Dendritic cell treated with granulocyte-macrophage colony-stimulating factor and Interleukin-4, amounts not matched to agents 40 ng/mL and 50 ng/mL, for 4 days (primary cell): ENCODE results near the gene HMGN4.
"Not testable (repeated sequence)": the region's sequence is repeated elsewhere in the genome, so short reads cannot be mapped to it uniquely, and the experiment has no call there.

Source experiments
- H3K27ac Mint-ChIP-seq: one replicate; pipeline ENCODE4 v1.8.0; 2022; ENCODE audit warnings: mild to moderate bottlenecking, mixed read lengths
- H3K27me3 Mint-ChIP-seq: one replicate; pipeline ENCODE4 v1.8.0; 2022; ENCODE audit warnings: mild to moderate bottlenecking, mixed read lengths
- H3K36me3 Mint-ChIP-seq: one replicate; pipeline ENCODE4 v1.8.0; 2022; ENCODE audit warnings: low read depth, mixed read lengths
- H3K4me1 Mint-ChIP-seq: one replicate; pipeline ENCODE4 v1.8.0; 2022; ENCODE audit warnings: low read depth, mixed read lengths
- H3K4me3 Mint-ChIP-seq: one replicate; pipeline ENCODE4 v1.8.0; 2022; ENCODE audit warnings: mild to moderate bottlenecking, moderate library complexity, mixed read lengths
- H3K9me3 Mint-ChIP-seq: one replicate; pipeline ENCODE4 v1.8.0; 2022; ENCODE audit warnings: mixed read lengths
- intact Hi-C: fragments of 100-400 bp; cut with micrococcal nuclease; formaldehyde crosslinking; loops from one replicate; pipeline ENCODE4 v1.15.0; 2022

The HMGN4 gene

GRCh38 chr6:26532699-26533531 lies 5.3 kb upstream of the HMGN4 start:
- peaks cover 43% of the 10 kb centered on the region for H3K4me1 Mint-ChIP-seq
- intact Hi-C loops, result loop anchor here (1.0 kb wide), 1 partner anchor 39 kb away; no protein-coding TSS in a partner anchor
- H3K36me3 Mint-ChIP-seq, result peaks cover 15% of the 10 kb centered on the region
- no peaks in the 10 kb centered on the region for H3K9me3 Mint-ChIP-seq
- H3K27ac Mint-ChIP-seq, result peak overlapping the region; percentile 85
- H3K4me3 Mint-ChIP-seq, result peak overlapping the region; percentile 96
- no peaks in the 10 kb centered on the region for H3K27me3 Mint-ChIP-seq

GRCh38 chr6:26533532-26533931 lies 4.6 kb upstream of the HMGN4 start:
- no peaks in the 10 kb centered on the region for H3K9me3 Mint-ChIP-seq
- peak overlapping the region; percentile 96 for H3K4me3 Mint-ChIP-seq
- H3K27ac Mint-ChIP-seq, result peak overlapping the region; percentile 85
- H3K36me3 Mint-ChIP-seq, result peaks cover 22% of the 10 kb centered on the region
- intact Hi-C loops, result loop anchor here (1.0 kb wide), 1 partner anchor 39 kb away; no protein-coding TSS in a partner anchor
- H3K27me3 Mint-ChIP-seq, result no peaks in the 10 kb centered on the region
- H3K4me1 Mint-ChIP-seq, result peaks cover 45% of the 10 kb centered on the region

GRCh38 chr6:26534681-26535465 lies 3.3 kb upstream of the HMGN4 start:
- H3K27ac Mint-ChIP-seq, result no peak overlapping the region
- H3K27me3 Mint-ChIP-seq, result no peaks in the 10 kb centered on the region
- intact Hi-C loops, result loop anchor here (5.0 kb wide), 1 partner anchor 58 kb away; no protein-coding TSS in a partner anchor
- peaks cover 24% of the 10 kb centered on the region for H3K36me3 Mint-ChIP-seq
- H3K4me1 Mint-ChIP-seq, result peaks cover 56% of the 10 kb centered on the region
- no peak overlapping the region for H3K4me3 Mint-ChIP-seq
- no peaks in the 10 kb centered on the region for H3K9me3 Mint-ChIP-seq

GRCh38 chr6:26536571-26537159 lies 1.5 kb upstream of the HMGN4 start:
- intact Hi-C loops, result loop anchor here (2.0 to 5.0 kb wide), 2 partner anchors 16 to 59 kb away; no protein-coding TSS in a partner anchor
- Mint-ChIP-seq H3K4me1 (peaks cover 61% of the 10 kb centered on the region), H3K9me3 (no peaks in the 10 kb centered on the region), H3K27me3 (no peaks in the 10 kb centered on the region), H3K36me3 (peaks cover 37% of the 10 kb centered on the region), H3K27ac (peak overlapping the region; percentile 94), H3K4me3 (peak overlapping the region; percentile 84)

GRCh38 chr6:26537160-26537845 lies 863 bp upstream of the HMGN4 start:
- H3K4me1 Mint-ChIP-seq, result peaks cover 56% of the 10 kb centered on the region
- H3K9me3 Mint-ChIP-seq, result no peaks in the 10 kb centered on the region
- peaks cover 37% of the 10 kb centered on the region for H3K36me3 Mint-ChIP-seq
- H3K27ac Mint-ChIP-seq, result peak overlapping the region; percentile 94
- peak overlapping the region; percentile 84 for H3K4me3 Mint-ChIP-seq
- H3K27me3 Mint-ChIP-seq, result no peaks in the 10 kb centered on the region
- intact Hi-C loops, result loop anchor here (2.0 to 5.0 kb wide), 2 partner anchors 17 to 60 kb away; no protein-coding TSS in a partner anchor

- Mint-ChIP-seq H3K36me3 (peaks cover 42% of the 10 kb centered on the region), H3K4me3 (peak overlapping the region; percentile 84)
- intact Hi-C loops, result loop anchor here (5.0 kb wide), 1 partner anchor 61 kb away; no protein-coding TSS in a partner anchor
These were observed 371 bp downstream of the HMGN4 start for GRCh38 chr6:26538572-26538902.

GRCh38 chr6:26539071-26539615 lies 977 bp downstream of the HMGN4 start:
- intact Hi-C loops, result loop anchor here (5.0 kb wide), 1 partner anchor 62 kb away; no protein-coding TSS in a partner anchor
- H3K27me3 Mint-ChIP-seq, result no peaks in the 10 kb centered on the region
- peaks cover 47% of the 10 kb centered on the region for H3K36me3 Mint-ChIP-seq
- H3K4me1 Mint-ChIP-seq, result peaks cover 44% of the 10 kb centered on the region
- peak overlapping the region; percentile 84 for H3K4me3 Mint-ChIP-seq
- H3K27ac Mint-ChIP-seq, result peak overlapping the region; percentile 94
- H3K9me3 Mint-ChIP-seq, result no peaks in the 10 kb centered on the region

More at GRCh38 chr6:26538572-26538902, 371 bp downstream of the HMGN4 start:
- H3K9me3 Mint-ChIP-seq, result no peaks in the 10 kb centered on the region
- H3K27ac Mint-ChIP-seq, result peak overlapping the region; percentile 94
- H3K27me3 Mint-ChIP-seq, result no peaks in the 10 kb centered on the region
- H3K4me1 Mint-ChIP-seq, result peaks cover 48% of the 10 kb centered on the region

GRCh38 chr6:26541579-26541978 lies 3.4 kb downstream of the HMGN4 start:
- no peak overlapping the region for H3K4me3 Mint-ChIP-seq
- intact Hi-C loops, result no loop called here
- peaks cover 58% of the 10 kb centered on the region for H3K4me1 Mint-ChIP-seq
- H3K36me3 Mint-ChIP-seq, result peaks cover 67% of the 10 kb centered on the region
- no peak overlapping the region for H3K27ac Mint-ChIP-seq
- H3K9me3 Mint-ChIP-seq, result no peaks in the 10 kb centered on the region
- no peaks in the 10 kb centered on the region for H3K27me3 Mint-ChIP-seq

- H3K27me3 Mint-ChIP-seq, result no peaks in the 10 kb centered on the region
- no peak overlapping the region for H3K27ac Mint-ChIP-seq
- H3K4me3 Mint-ChIP-seq, result no peak overlapping the region
- intact Hi-C loops, result no loop called here
- peaks cover 46% of the 10 kb centered on the region for H3K4me1 Mint-ChIP-seq
- H3K9me3 Mint-ChIP-seq, result no peaks in the 10 kb centered on the region
- H3K36me3 Mint-ChIP-seq, result peaks cover 59% of the 10 kb centered on the region
These were observed 5.8 kb downstream of the HMGN4 start for GRCh38 chr6:26543953-26544352.

GRCh38 chr6:26544473-26544872 lies 6.3 kb downstream of the HMGN4 start:
- H3K9me3 Mint-ChIP-seq, result no peaks in the 10 kb centered on the region
- no peaks in the 10 kb centered on the region for H3K27me3 Mint-ChIP-seq
- intact Hi-C loops, result no loop called here
- peaks cover 59% of the 10 kb centered on the region for H3K36me3 Mint-ChIP-seq
- no peak overlapping the region for H3K4me3 Mint-ChIP-seq
- H3K27ac Mint-ChIP-seq, result no peak overlapping the region
- peaks cover 41% of the 10 kb centered on the region for H3K4me1 Mint-ChIP-seq

GRCh38 chr6:26545627-26546026 lies 7.5 kb downstream of the HMGN4 start:
- no peak overlapping the region for H3K4me3 Mint-ChIP-seq
- peaks cover 38% of the 10 kb centered on the region for H3K4me1 Mint-ChIP-seq
- intact Hi-C loops, result no loop called here
- H3K27ac Mint-ChIP-seq, result peak overlapping the region; percentile 87
- no peaks in the 10 kb centered on the region for H3K9me3 Mint-ChIP-seq
- H3K36me3 Mint-ChIP-seq, result peaks cover 50% of the 10 kb centered on the region
- no peaks in the 10 kb centered on the region for H3K27me3 Mint-ChIP-seq

GRCh38 chr6:26547363-26547762 lies 9.2 kb downstream of the HMGN4 start:
- peaks cover 44% of the 10 kb centered on the region for H3K36me3 Mint-ChIP-seq
- H3K27me3 Mint-ChIP-seq, intact Hi-C loops, H3K9me3 Mint-ChIP-seq, H3K4me3 Mint-ChIP-seq, H3K27ac Mint-ChIP-seq: not testable (repeated sequence)
- peaks cover 32% of the 10 kb centered on the region for H3K4me1 Mint-ChIP-seq
